ENCODE data around the gene PCDH9. TPM values are rescaled to one million over a fixed set of nuclear protein-coding genes. Genes with fewer than 3 reads are reported as not detected.

The PCDH9 gene
- total RNA-seq, 1 donor from 2014 or later: 1.7 TPM

GRCh38 chr13:66462187-66462586 lies 767.9 kb downstream of the PCDH9 start:
- H3K36me3 Mint-ChIP-seq (ENCODE audit: insufficient read depth): no peaks in the 10 kb centered on the region
- no peak overlapping the region for H3K27ac Mint-ChIP-seq
- H3K4me1 Mint-ChIP-seq (ENCODE audit: low read depth): no peaks in the 10 kb centered on the region
- no peaks in the 10 kb centered on the region for H3K9me3 Mint-ChIP-seq (ENCODE audit: low read depth)
- no peak for DNase-seq (ENCODE audit: low spot score, unreplicated experiment)
- H3K4me3 Mint-ChIP-seq (ENCODE audit: low read depth): no peak overlapping the region
- TF ChIP-seq CTCF (IDR thresholded peaks at IDR 0.05; ENCODE audit: unreplicated experiment): no peak
- H3K27me3 Mint-ChIP-seq: no peaks in the 10 kb centered on the region

- no peak for DNase-seq (ENCODE audit: low spot score, unreplicated experiment)
- Mint-ChIP-seq H3K27ac (no peak overlapping the region), H3K4me1 (ENCODE audit: low read depth) (no peaks in the 10 kb centered on the region), H3K4me3 (ENCODE audit: low read depth) (no peak overlapping the region), H3K27me3 (no peaks in the 10 kb centered on the region), H3K36me3 (ENCODE audit: insufficient read depth) (no peaks in the 10 kb centered on the region), H3K9me3 (ENCODE audit: low read depth) (no peaks in the 10 kb centered on the region)
- no peak for TF ChIP-seq CTCF (IDR thresholded peaks at IDR 0.05; ENCODE audit: unreplicated experiment)
Measured at GRCh38 chr13:66461021-66461420, 769.1 kb downstream of the PCDH9 start.

- no peak overlapping the region for H3K27ac Mint-ChIP-seq
- H3K27me3 Mint-ChIP-seq: no peaks in the 10 kb centered on the region
- H3K4me3 Mint-ChIP-seq (ENCODE audit: low read depth): no peak overlapping the region
- DNase-seq (ENCODE audit: low spot score, unreplicated experiment): no peak
- H3K36me3 Mint-ChIP-seq (ENCODE audit: insufficient read depth): no peaks in the 10 kb centered on the region
- H3K9me3 Mint-ChIP-seq (ENCODE audit: low read depth): no peaks in the 10 kb centered on the region
- TF ChIP-seq CTCF (IDR thresholded peaks at IDR 0.05; ENCODE audit: unreplicated experiment): no peak
- H3K4me1 Mint-ChIP-seq (ENCODE audit: low read depth): no peaks in the 10 kb centered on the region
Measured at GRCh38 chr13:66459634-66460033, 770.5 kb downstream of the PCDH9 start.

- TF ChIP-seq CTCF (IDR thresholded peaks at IDR 0.05; ENCODE audit: unreplicated experiment): no peak
- DNase-seq (ENCODE audit: low spot score, unreplicated experiment): no peak
- Mint-ChIP-seq H3K9me3 (ENCODE audit: low read depth) (no peaks in the 10 kb centered on the region), H3K27ac (no peak overlapping the region), H3K36me3 (ENCODE audit: insufficient read depth) (no peaks in the 10 kb centered on the region), H3K4me3 (ENCODE audit: low read depth) (no peak overlapping the region), H3K4me1 (ENCODE audit: low read depth) (no peaks in the 10 kb centered on the region), H3K27me3 (no peaks in the 10 kb centered on the region)
Measured at GRCh38 chr13:66459143-66459542, 771.0 kb downstream of the PCDH9 start.

GRCh38 chr13:66446413-66446812 lies 783.7 kb downstream of the PCDH9 start:
- H3K9me3 Mint-ChIP-seq (ENCODE audit: low read depth): peaks cover 3% of the 10 kb centered on the region
- H3K4me3 Mint-ChIP-seq (ENCODE audit: low read depth): no peak overlapping the region
- no peak overlapping the region for H3K27ac Mint-ChIP-seq
- no peaks in the 10 kb centered on the region for H3K27me3 Mint-ChIP-seq
- no peaks in the 10 kb centered on the region for H3K4me1 Mint-ChIP-seq (ENCODE audit: low read depth)
- no peak for TF ChIP-seq CTCF (IDR thresholded peaks at IDR 0.05; ENCODE audit: unreplicated experiment)
- no peaks in the 10 kb centered on the region for H3K36me3 Mint-ChIP-seq (ENCODE audit: insufficient read depth)
- no peak for DNase-seq (ENCODE audit: low spot score, unreplicated experiment)
